SK-N-MC (cell line): ENCODE measurements around the gene SLC35F3.

Source experiments
- EZH2 ChIP-seq: fragments of 200-600 bp; sonication (generic); IDR thresholded peaks from one replicate; pipeline ENCODE4 v1.6.1; 2017; ENCODE audit warnings: antibody characterized with exemption
- POLR2AphosphoS5 ChIP-seq: IDR thresholded peaks from 2 replicates; pipeline ENCODE4 v1.6.1; 2012; ENCODE audit warnings: mild to moderate bottlenecking, low read depth, low read length, borderline replicate concordance

GRCh38 chr1:233909195-233909594 is 4.7 kb downstream of the SLC35F3 start:
- TF ChIP-seq EZH2 (no peak), POLR2AphosphoS5 (no peak)
